Mesenteric fat pad (tissue), 1 donor: Measurements from ENCODE around the gene TBC1D17. TPM values are rescaled to one million over a fixed set of nuclear protein-coding genes. Genes with fewer than 3 reads are reported as not detected.
A peak's percentile ranks its signal among the peaks of the same experiment; 100 is the strongest.

Experiments
- DNase-seq: peaks from one replicate; pipeline ENCODE4 v3.0.0-alpha.2; 2020; ENCODE audit warnings: low spot score
- total RNA-seq: library from RNA; stranded (reverse); fragmentation: NEBNext Ultra II Directional; extraction: Animal tissue kit (Norgen Biotek cat#: 25700); gene quantifications from one replicate; pipeline ENCODE4 v1.2.1, GENCODE V29; 2021
- donor health status: DM: yes; HTN: yes; CAD: no.

Gene TBC1D17
- total RNA-seq, 1 donor from 2014 or later: 39.9 TPM

- DNase-seq: no peak
Measured at GRCh38 chr19:49875857-49876421, 1.6 kb upstream of the TBC1D17 start.

DNA sequence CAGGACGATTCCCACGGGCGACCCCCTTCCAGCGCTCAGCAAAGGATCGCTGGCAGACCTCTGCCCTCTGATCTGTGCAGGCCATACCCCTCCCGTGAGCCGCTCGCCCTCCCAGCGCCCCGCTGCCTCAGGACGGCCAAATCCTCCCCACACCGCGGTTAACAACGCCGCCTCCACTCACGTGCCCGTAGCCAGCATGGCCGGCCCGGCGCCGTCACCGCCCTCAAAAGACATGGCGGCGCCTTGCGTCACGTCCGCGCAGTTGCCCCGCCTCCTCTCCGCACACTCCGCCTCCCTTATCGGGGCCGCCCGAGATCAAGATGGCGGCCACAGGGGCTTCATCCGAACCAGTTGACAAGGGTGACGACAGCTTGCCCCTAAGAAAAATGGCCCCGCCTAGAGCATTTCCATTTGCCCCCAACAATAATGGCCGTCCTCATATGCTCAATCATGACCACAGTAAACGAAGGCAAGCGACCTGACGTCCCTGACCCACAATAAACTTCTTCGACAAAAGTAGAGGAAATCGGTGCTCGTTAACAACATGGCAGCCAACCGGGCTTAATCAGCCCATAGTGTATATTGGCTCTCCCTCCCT is 981 bp upstream of the TBC1D17 start:
- peak; percentile 99 for DNase-seq

DNA sequence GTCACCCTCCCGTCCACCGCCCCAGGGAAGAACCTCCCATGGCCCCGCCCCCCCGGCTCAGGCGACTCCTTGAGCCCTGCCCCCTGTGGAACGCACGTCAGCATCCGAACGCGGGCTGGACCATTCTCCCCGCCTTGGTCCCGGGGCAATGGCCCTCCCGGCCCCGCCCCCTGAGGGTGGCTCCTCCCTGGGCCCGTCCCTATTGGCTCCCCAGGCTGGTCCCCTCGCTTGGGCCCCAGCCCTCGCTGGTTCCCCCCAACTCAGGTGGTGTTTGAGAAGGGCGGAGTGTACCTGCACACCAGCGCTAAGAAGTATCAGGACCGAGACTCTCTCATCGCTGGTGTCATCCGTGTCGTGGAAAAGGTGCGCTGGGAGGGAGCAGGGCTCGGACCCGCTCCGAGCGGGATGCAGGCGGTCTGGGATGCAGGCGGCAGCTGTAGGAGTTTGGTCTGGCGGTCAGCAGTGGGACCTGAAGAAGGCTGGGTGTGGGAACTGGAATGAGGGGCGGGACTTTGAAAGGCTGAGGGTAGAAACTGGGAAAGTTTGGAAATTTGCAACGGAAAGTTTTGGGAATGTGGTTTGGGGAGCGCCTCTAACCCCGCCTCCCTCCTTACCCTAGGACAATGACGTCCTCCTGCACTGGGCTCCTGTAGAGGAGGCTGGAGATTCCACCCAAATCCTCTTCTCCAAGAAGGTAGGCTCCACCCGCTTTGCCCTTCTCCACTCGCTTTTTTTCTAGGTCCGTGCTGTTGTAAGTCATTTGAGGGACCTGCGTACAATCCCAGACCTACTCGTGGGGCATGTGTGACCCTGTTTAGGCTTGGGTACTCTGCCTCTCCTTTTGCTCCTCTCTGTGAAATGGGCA is 609 bp downstream of the TBC1D17 start:
- peak; percentile 99 for DNase-seq

DNA sequence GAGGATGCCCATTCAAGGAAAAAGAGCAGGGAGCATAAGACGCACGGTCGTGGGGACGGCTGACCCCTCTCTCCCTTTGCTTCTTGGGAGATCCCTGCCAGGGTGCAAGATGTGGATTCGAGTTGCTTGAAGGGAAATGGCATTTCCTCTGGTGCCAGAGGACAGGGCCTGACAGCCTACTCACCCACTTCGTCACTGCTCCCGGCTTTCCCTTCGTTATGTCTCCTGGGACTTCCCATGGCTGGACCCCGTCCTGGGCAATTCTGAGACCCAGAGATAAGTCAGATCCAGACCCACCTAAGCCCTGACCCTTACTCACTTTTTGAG is 1.2 kb downstream of the TBC1D17 start:
- DNase-seq: no peak

- no peak for DNase-seq
Measured at GRCh38 chr19:49879243-49879963, 1.9 kb downstream of the TBC1D17 start.

DNA sequence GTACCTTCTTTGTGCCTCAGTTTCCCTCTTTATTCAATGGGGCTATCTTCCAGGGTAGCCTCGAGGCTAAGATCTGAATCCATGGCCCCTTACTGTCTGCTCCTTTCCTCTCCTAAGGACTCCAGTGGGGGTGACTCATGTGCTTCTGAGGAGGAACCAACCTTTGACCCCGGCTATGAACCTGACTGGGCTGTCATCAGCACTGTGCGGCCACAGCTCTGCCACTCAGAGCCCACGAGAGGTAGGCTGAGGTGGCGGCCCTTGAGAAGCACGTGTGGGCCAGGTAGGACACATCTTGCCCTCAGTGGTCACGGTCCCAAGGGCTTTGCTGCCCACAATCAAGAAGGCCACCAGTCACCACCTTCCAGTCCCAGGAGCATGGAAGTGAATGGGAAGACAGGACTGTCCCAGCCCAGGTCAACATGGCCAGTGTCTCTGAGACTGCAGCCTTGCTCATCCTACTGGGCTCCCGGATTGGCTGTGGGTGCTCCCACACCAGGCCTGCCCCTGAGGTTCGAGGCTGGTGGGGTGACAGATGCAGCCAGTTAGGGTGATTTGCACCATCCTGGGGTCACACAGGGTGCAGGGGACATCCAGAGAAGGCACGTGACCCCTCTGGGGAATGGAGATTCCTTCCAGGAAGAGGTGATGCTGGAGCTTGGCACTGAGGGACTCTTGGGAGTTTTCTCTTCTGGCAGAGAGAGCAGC is 2.8 kb downstream of the TBC1D17 start:
- no peak for DNase-seq

GRCh38 chr19:49881186-49881585 is 3.7 kb downstream of the TBC1D17 start:
- no peak for DNase-seq

- DNase-seq: no peak
Measured at GRCh38 chr19:49881672-49882394, 4.3 kb downstream of the TBC1D17 start.

DNA sequence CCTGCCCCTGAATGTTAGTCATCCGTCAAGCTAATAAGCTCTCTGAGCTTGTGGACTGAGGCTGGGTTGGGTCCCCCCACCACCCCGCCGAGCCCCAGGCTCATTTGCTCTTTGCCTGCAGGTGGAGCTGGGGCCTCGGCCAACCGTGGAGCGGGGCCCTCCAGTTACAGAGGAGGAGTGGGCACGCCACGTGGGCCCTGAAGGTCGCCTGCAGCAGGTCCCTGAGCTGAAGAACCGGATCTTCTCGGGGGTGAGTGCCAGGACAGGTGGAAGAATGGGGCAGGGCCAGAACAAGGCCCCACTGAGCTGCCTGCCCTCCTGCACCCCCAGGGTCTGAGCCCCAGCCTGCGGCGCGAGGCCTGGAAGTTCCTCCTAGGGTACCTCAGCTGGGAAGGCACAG is 5.1 kb downstream of the TBC1D17 start:
- no peak for DNase-seq

GRCh38 chr19:49883094-49883493 is 5.6 kb downstream of the TBC1D17 start:
- no peak for DNase-seq

DNA sequence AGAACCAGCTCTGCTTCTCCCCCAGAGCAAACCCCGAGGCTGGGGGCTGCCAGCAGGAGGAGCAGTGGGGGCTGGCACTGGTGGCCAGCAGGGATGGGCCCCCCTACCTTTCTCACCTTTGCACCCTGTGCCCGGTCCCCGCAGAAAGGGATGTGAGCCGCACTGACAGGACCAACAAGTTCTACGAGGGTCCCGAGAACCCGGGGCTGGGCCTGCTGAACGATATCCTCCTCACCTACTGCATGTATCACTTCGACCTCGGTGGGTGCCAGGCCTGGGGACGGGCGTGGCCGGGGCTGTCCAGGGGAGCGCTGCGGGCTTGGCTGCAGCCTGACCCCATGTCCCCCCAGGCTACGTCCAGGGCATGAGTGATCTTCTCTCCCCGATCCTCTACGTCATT is 6.6 kb downstream of the TBC1D17 start:
- no peak for DNase-seq

- no peak for DNase-seq
Measured at GRCh38 chr19:49884760-49885159, 7.3 kb downstream of the TBC1D17 start.

DNA sequence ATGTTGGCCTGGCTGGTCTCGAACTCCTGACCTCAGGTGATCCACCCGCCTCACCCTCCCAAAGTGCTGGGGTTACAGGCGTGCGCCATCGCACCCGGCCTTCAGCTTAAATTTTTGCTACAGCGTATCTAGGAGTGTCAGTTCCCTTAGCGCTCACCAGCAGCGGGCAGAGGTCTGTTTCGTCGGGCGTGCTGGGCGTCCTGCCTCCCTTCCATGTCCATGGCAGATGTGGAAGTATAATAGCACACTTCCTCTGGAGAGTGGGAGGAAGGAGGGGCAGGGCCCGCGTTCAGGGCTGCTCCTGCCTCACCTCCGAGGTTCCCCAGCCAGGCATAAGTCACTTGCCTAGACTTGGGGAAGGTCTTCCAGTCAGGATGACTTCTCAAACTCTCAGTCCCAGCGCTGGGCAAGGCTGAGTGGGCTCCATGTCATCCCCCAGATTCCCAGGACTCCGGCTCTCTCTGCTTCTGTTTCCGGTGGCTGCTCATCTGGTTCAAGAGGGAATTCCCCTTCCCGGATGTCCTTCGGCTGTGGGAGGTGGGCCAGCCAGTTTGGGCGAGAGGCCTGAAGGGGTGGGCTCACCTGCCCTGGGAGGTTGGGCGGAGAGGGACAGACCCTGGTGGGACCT is 9.6 kb downstream of the TBC1D17 start:
- DNase-seq: no peak

GRCh38 chr19:49887665-49888509 is 10.4 kb downstream of the TBC1D17 start:
- DNase-seq: no peak

DNA sequence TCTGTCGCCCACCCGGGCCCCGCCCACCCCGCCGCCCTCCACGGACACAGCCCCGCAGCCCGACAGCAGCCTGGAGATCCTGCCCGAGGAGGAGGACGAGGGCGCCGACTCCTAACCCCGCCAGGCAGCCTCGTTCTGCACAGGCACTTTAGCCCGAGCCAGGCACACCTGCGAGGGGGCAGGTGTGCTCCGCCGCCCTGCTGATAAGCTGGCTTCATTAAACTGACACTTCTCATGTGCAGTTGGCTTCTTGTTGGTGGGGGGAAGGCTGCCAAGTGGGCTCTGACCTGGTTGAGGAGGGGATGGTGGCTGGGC is 11.0 kb downstream of the TBC1D17 start:
- DNase-seq: no peak

- no peak for DNase-seq
Measured at GRCh38 chr19:49889038-49889686, 11.7 kb downstream of the TBC1D17 start.

DNA sequence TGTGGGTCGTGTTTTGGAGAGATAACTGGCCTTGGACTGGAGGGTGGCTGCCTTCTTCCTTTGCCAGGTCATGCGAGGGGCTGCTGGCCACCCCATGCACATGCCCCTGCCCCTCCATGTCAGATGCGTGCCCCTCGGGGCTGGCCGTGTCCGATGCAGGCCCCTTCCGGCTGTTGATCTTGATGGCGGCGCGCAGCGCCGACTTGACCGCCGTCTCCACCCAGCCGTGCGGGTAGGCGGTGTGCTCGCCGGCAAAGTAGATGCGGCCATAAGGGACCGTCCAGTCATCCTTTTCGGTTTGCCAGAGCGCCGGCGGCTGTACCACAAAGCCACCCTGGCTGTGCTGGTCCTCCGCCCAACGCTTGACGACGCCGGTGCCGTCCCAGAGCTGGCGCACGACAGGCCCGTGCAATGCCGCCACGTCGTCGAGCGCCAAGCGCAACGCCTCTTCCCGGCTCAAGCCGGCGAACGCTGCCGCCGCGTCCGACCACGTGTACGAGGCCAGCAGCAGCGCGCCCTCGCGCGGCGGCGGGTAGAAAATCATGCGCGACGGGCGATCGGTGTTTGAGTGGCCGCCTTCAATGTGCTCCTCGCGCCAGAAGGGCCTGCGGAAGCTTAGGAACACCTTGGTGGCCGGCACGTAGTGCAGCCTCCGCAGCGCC is 12.3 kb downstream of the TBC1D17 start:
- DNase-seq: peak; percentile 94
